A673 (cell line): ENCODE measurements around the gene NLRC5.

Source experiments
- CTCF ChIP-seq: fragments of 300-800, 200-600 bp; sonication (generic); conservative IDR thresholded peaks from 2 replicates; pipeline ENCODE4 v1.5.1; 2017; ENCODE audit warnings: low read depth, mild to moderate bottlenecking, antibody characterized with exemption, low read length, moderate library complexity, mixed read lengths
- EZH2 ChIP-seq: fragments of 200-600 bp; sonication (generic); IDR thresholded peaks from 2 replicates; pipeline ENCODE4 v1.6.1; 2017; ENCODE audit warnings: borderline replicate concordance, low read depth, mild to moderate bottlenecking, mixed read lengths, antibody characterized with exemption, low read length; ENCODE audit not compliant: poor library complexity, severe bottlenecking

- TF ChIP-seq CTCF (no peak), EZH2 (no peak)
These were observed 23.9 kb upstream of the NLRC5 start for GRCh38 chr16:56965149-56966092.
